Stimulated activated CD4-positive, alpha-beta T cell treated with anti-CD3 and anti-CD28 coated beads, Interleukin-4, amount 100 ng/mL, for 48 hours (primary cell): ENCODE results near the gene KIF3B.
"Not testable (repeated sequence)": the region's sequence is repeated elsewhere in the genome, so short reads cannot be mapped to it uniquely, and the experiment has no call there.

ENCODE experiments used
- DNase-seq, 2 donors: peaks; one replicate each; pipeline ENCODE4 v3.0.0-alpha.2; 2020; ENCODE audit warnings: low read depth in 2 of 2

Gene KIF3B

GRCh38 chr20:32355907-32356621 lies 78.6 kb downstream of the KIF3B start:
- DNase-seq = not testable (repeated sequence)

GRCh38 chr20:32356622-32357374 lies 79.3 kb downstream of the KIF3B start:
- DNase-seq = no peak

GRCh38 chr20:32357375-32357868 lies 80.0 kb downstream of the KIF3B start:
- DNase-seq = no peak

GRCh38 chr20:32357869-32358631 lies 80.6 kb downstream of the KIF3B start, which contains the start of gene ASXL1:
Gene ASXL1 (plus strand): TSS chr20:32358331. CDS start chr20:32358776, 445 bp downstream.
- peak; percentile 91 to 93 for DNase-seq

GRCh38 chr20:32358632-32358882 lies 81.1 kb downstream of the KIF3B start:
- no peak for DNase-seq

- DNase-seq = peak; percentile 71 to 75
Observed at GRCh38 chr20:32358883-32359632, 81.6 kb downstream of the KIF3B start.

GRCh38 chr20:32359633-32360332 lies 82.3 kb downstream of the KIF3B start:
- DNase-seq = no peak

GRCh38 chr20:32360333-32360634 lies 82.8 kb downstream of the KIF3B start:
- DNase-seq = no peak

- no peak for DNase-seq
Observed at GRCh38 chr20:32362901-32363364, 85.5 kb downstream of the KIF3B start.

- no peak for DNase-seq
Observed at GRCh38 chr20:32363492-32363891, 86.0 kb downstream of the KIF3B start.

- DNase-seq = no peak
Observed at GRCh38 chr20:32364554-32365208, 87.2 kb downstream of the KIF3B start.

GRCh38 chr20:32365564-32365963 lies 88.1 kb downstream of the KIF3B start:
- DNase-seq = no peak

- no peak for DNase-seq
Observed at GRCh38 chr20:32366380-32366779, 88.9 kb downstream of the KIF3B start.

GRCh38 chr20:32368323-32368722 lies 90.9 kb downstream of the KIF3B start:
- no peak for DNase-seq

GRCh38 chr20:32368925-32369324 lies 91.5 kb downstream of the KIF3B start:
- DNase-seq = no peak

- no peak for DNase-seq
Observed at GRCh38 chr20:32370897-32371296, 93.4 kb downstream of the KIF3B start.

- no peak for DNase-seq
Observed at GRCh38 chr20:32378461-32378860, 101.0 kb downstream of the KIF3B start.

- not testable (repeated sequence) for DNase-seq
Observed at GRCh38 chr20:32380037-32380436, 102.6 kb downstream of the KIF3B start.

GRCh38 chr20:32380745-32381144 lies 103.3 kb downstream of the KIF3B start:
- no peak for DNase-seq

GRCh38 chr20:32382102-32382950 lies 104.9 kb downstream of the KIF3B start:
- DNase-seq = no peak
